Right lung (tissue), 5 donors: ENCODE measurements around the gene JAK1. TPM values are rescaled to one million over a fixed set of nuclear protein-coding genes. Genes with fewer than 3 reads are reported as not detected.
"Not testable (repeated sequence)": the region's sequence is repeated elsewhere in the genome, so short reads cannot be mapped to it uniquely, and the experiment has no call there.

Experiments used
- DNase-seq, 2 donors: peaks; one replicate each; pipeline ENCODE4 v3.0.0-alpha.2; 2013
- polyA plus RNA-seq, 5 donors: library from polyadenylated mRNA; unstranded; fragments of 120-200 nt; gene quantifications; one replicate each; pipeline versions ENCODE4 v1.2.1 to v1.2.3, GENCODE V29; 2013; ENCODE audit warnings: inconsistent platforms in 1 of 5, low replicate concordance in 1 of 5; ENCODE audit not compliant: insufficient read length in 5 of 5, insufficient read depth in 1 of 5

The JAK1 gene
- polyA plus RNA-seq, 5 donors: 84.8 to 122 (median 108) TPM

GRCh38 chr1:64842224-64842623, 124.1 kb downstream of the JAK1 start:
- no peak for DNase-seq

GRCh38 chr1:64841330-64842065, 124.9 kb downstream of the JAK1 start:
- no peak for DNase-seq

GRCh38 chr1:64839732-64840405, 126.5 kb downstream of the JAK1 start:
- no peak for DNase-seq

DNA sequence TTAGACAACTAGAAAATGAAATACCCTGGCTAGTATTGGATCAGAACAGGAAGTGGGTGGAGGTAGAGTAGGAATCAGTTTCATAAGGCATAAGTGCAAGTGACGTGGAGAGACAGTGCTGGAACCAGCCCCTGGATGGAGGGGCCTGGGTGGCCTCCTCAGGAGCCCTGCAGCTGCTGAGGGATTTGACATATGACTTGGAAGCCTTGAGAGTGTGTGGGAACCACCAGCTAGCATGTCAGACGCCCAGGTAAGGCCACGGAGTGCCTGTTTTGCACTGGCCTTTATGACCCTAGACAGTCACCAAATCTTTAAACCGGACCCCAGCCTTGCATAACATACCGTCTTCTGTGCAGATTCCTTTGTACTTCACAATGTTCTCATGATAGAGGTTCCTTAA, 127.1 kb downstream of the JAK1 start:
- no peak for DNase-seq

GRCh38 chr1:64838486-64838885, 127.9 kb downstream of the JAK1 start:
- DNase-seq: no peak

- DNase-seq: no peak
Measured at GRCh38 chr1:64836802-64837201, 129.5 kb downstream of the JAK1 start.

- DNase-seq: no peak
Measured at GRCh38 chr1:64834734-64835133, 131.6 kb downstream of the JAK1 start.

GRCh38 chr1:64830030-64830651, 136.2 kb downstream of the JAK1 start:
- DNase-seq: no peak

GRCh38 chr1:64829411-64830029, 136.8 kb downstream of the JAK1 start:
- no peak for DNase-seq

GRCh38 chr1:64828829-64829228, 137.5 kb downstream of the JAK1 start:
- no peak for DNase-seq

DNA sequence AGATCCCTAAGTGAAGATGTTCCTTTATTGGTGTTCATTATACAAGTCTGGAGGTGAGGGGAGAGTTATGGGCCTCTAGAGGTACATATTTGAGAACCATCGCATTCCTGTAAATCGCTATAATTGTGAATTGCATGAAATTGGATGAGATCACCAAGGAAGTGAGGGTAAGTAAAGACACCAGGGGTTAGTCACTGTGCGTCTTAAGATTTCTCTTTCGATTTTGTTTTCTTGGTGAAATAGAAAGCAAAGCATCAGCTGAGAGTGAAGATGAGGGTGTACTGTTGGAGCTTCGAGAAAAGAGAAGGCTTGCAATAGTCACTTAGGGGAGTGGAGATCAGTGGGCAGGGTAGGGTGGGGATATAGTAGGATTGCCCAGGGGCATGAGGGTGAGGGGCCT, 139.4 kb downstream of the JAK1 start:
- DNase-seq: no peak

GRCh38 chr1:64823691-64824476, 142.5 kb downstream of the JAK1 start:
- DNase-seq: peak; percentile 69 to 80

GRCh38 chr1:64822621-64823020, 143.7 kb downstream of the JAK1 start:
- no peak for DNase-seq

DNA sequence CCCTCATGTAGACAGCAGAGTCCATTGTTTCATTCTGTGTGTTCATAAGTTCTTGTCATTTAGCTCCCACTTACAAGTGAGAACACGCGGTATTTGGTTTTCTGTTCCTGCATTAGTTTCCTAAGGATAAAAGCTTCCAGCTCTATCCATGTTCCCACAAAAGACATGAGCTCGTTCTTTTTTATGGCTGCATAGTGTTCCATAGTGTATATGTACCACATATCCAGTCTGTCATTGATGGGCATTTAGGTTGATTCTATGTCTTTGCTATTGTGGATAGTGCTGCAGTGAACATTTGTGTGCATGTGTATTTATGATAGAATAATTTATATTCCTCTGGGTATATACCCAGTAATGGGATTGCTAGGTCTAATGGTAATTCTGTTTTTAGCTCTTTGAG, 145.8 kb downstream of the JAK1 start:
- DNase-seq: not testable (repeated sequence)

GRCh38 chr1:64817364-64817763, 149.0 kb downstream of the JAK1 start:
- not testable (repeated sequence) for DNase-seq

- DNase-seq: no peak
Measured at GRCh38 chr1:64814427-64814826, 151.9 kb downstream of the JAK1 start.

DNA sequence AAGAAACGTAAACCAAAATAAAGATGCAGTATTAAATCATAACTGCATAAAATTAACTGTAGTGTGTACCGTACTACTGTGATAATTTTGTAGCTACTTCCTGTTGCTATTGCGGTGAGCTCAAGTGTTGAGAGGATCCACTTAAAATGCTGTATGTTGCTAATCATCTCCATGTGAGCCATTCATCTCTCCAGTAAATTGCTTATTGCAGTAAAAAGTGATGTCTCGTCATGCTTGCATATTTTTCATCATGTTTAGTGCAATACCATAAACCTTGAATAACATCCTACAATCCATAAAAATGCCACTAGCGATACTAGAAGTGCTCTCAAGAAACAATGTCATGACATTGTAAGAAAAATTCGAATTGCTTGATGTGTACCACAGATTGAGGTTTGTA, 155.2 kb downstream of the JAK1 start:
- no peak for DNase-seq

DNA sequence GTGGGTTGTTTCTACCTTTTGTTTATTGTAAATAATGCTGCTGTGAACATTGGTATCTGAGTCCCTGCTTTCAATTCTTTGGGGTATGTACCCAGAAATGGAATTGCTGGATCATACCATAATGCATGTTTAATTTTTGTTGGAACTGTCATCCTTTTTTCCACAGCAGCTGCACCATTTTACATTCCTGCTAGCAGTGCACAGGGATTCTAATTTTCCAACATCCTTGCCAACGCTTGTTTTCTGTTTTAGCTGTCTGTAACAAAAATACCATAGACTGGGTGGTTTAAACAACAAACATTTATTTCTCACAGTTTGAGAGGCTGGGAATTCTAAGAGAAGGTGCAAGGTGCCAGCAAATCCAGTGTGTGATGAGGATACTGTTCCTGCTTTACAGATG, 156.3 kb downstream of the JAK1 start:
- DNase-seq: peak; percentile 40 to 54

- DNase-seq: no peak
Measured at GRCh38 chr1:64809309-64809708, 157.0 kb downstream of the JAK1 start.

GRCh38 chr1:64801851-64802523, 164.4 kb downstream of the JAK1 start:
- DNase-seq: no peak

DNA sequence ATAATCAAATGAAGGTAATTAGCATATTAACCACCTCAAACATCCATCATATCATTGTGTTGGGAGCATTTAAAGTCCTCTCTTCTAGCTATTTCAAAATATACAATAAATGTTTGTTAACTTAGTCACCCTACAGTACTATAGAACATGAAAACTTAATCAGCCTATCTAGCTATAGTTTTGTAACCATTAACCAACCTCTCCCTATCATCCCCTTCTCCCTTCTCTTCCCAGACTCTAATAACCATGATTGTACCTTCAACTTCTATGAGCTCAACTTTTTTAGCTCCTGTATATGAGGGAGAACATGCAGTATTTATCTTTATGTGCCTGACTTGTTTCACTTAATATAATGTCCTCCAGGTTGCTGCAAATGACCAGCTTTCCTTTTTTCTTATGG, 167.5 kb downstream of the JAK1 start:
- DNase-seq: no peak
